Measurements from ENCODE around the gene MAOB.

GRCh38 chrX:43758044-43758443 is 124.2 kb downstream of the MAOB start:
- TF ChIP-seq, protein P1, sequence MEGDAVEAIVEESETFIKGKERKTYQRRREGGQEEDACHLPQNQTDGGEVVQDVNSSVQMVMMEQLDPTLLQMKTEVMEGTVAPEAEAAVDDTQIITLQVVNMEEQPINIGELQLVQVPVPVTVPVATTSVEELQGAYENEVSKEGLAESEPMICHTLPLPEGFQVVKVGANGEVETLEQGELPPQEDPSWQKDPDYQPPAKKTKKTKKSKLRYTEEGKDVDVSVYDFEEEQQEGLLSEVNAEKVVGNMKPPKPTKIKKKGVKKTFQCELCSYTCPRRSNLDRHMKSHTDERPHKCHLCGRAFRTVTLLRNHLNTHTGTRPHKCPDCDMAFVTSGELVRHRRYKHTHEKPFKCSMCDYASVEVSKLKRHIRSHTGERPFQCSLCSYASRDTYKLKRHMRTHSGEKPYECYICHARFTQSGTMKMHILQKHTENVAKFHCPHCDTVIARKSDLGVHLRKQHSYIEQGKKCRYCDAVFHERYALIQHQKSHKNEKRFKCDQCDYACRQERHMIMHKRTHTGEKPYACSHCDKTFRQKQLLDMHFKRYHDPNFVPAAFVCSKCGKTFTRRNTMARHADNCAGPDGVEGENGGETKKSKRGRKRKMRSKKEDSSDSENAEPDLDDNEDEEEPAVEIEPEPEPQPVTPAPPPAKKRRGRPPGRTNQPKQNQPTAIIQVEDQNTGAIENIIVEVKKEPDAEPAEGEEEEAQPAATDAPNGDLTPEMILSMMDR (conservative IDR thresholded peaks at IDR 0.05; ENCODE audit: low read depth, low read length) = no peak
- TF ChIP-seq EZH2 (IDR thresholded peaks at IDR 0.05; ENCODE audit: low read length, unreplicated experiment) = no peak

Data from PC-3 (cell line).